Testis (tissue), 3 donors: ENCODE results near the gene ZNF425. TPM values are rescaled to one million over a fixed set of nuclear protein-coding genes. Genes with fewer than 3 reads are reported as not detected.

Source experiments
- DNase-seq: peaks from one replicate; pipeline ENCODE4 v3.0.0-alpha.2; 2019
- H3K27ac ChIP-seq, 2 donors: fragments of 200-600 bp; sonication (generic); one replicate each; pipeline ENCODE4 v1.5.1; 2019
- H3K27me3 ChIP-seq: fragments of 200-600 bp; sonication (generic); one replicate; pipeline ENCODE4 v1.5.1; 2019
- H3K36me3 ChIP-seq: fragments of 200-600 bp; sonication (generic); one replicate; pipeline ENCODE4 v1.5.1; 2017; ENCODE audit warnings: low read depth; ENCODE audit errors: missing control alignments
- H3K4me1 ChIP-seq: fragments of 200-600 bp; sonication (generic); one replicate; pipeline ENCODE4 v1.5.1; 2019
- H3K4me3 ChIP-seq, 2 donors: fragments of 200-600 bp; sonication (generic); one replicate each; pipeline ENCODE4 v1.5.1; 2017 to 2019
- H3K9me3 ChIP-seq: fragments of 200-600 bp; sonication (generic); one replicate; pipeline ENCODE4 v1.5.1; 2017
- CTCF ChIP-seq, 3 experiments: fragments of 450-650 bp in 2 of 3; fragments of 200-600 bp in 1 of 3; sonication (generic) in 1 of 3; IDR thresholded peaks; one replicate each; pipeline ENCODE4 v1.5.1; 2016 to 2019; ENCODE audit warnings: antibody characterized with exemption in 3 of 3, mild to moderate bottlenecking in 2 of 3, moderate library complexity in 1 of 3
- POLR2A ChIP-seq: fragments of 450-650 bp; IDR thresholded peaks from one replicate; pipeline ENCODE4 v1.6.1; 2017; ENCODE audit warnings: antibody characterized with exemption, mild to moderate bottlenecking, moderate library complexity
- WGBS, 2 donors: methylation state at CpG; one replicate each; pipeline ENCODE4 v1.1.5; 2018; 5-methylcytosine and 5-hydroxymethylcytosine counted together
- intact Hi-C: fragments of 100-400 bp; cut with DNase I; formaldehyde crosslinking; loops from one replicate; pipeline ENCODE4 v1.15.1; 2023; ENCODE audit warnings: low total_unique reads
- polyA plus RNA-seq: library from polyadenylated mRNA; stranded (reverse); fragments of 350-450 nt; fragmentation: Illumina TruSeq; extraction: RNeasy Lipid Tissue Mini Kit (QIAGEN cat#74804); gene quantifications from one replicate; pipeline ENCODE4 v1.2.3, GENCODE V29; 2014; ENCODE audit warnings: low read depth, low replicate concordance; ENCODE audit not compliant: insufficient read depth
- total RNA-seq, 2 donors: library from RNA; depleted of rRNA; stranded (reverse); fragments of >200 nt; gene quantifications; one replicate each; pipeline ENCODE4 v1.2.3, GENCODE V29; 2016

ZNF425 gene
- total and polyA plus RNA-seq, 3 donors from 2014 or later = 3.0 to 4.3 (median 3.4) TPM

DNA sequence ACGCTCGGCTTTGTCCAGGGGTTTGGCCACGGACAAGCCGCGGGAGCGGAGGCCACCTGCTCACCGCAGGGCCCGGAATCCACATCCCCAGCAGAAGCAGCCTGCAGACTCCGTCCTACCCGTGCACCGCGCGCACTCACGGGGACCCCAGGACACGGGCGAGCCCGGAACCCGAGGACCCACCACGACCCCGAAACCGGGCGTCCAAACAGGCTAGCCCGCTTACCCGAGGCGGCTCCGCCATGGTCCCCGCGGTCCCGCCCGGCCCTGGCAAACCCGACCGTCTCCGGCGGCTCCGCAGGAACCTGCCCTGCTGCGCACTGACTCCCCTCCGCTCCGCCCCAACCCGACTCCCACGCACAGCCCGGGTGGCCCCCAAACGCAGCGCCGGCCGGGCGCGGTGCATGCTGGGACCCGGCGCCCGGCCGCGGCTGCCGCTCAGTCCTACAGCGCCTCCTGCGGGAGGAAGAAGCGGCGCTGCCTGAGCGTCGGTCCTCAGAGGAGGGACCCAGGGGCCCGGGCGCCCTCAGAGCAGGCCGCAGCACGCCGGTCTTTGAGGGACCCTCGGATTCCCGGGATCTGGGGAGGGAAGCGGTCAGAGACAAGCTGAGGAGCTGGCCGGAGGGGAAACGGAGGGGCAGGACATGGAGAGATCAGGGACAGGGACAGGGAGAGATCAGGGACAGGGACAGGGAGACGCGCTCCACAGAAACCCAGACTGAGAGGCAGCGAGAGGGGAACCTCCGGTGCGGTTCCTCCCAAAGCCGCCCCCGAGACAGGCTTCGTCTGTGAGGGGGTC is 35.5 kb downstream of the ZNF425 start, which contains the start of gene ZNF786:
ZNF786 (minus strand) TSS at position 322 of the 799 bp plus-strand sequence; CDS start at position 244, 78 bp downstream.
- TF ChIP-seq POLR2A (peak; percentile 29), CTCF (IDR thresholded peaks at IDR 0.05) (peak; percentile 86 to 97 (median 95))
- Histone ChIP-seq H3K4me3 (peak within 1 kb of the TSS; percentile 82 to 99), H3K4me1 (peaks cover 4% of the 10 kb centered on the region), H3K36me3 (no peaks in the 10 kb centered on the region), H3K27me3 (no peaks in the 10 kb centered on the region), H3K9me3 (no peaks in the 10 kb centered on the region), H3K27ac (peak within 1 kb of the TSS; percentile 96 to 99)
- peak; percentile 86 for DNase-seq
- intact Hi-C loops = no loop called here
- 0% methylated on average over 28 to 69 of the region's 77 CpGs for WGBS, 2 donors

- no peaks in the 10 kb centered on the region for H3K9me3 ChIP-seq
- no peaks in the 10 kb centered on the region for H3K27me3 ChIP-seq
- H3K27ac ChIP-seq = no peak overlapping the region
- H3K4me3 ChIP-seq = no peak overlapping the region
- WGBS, 2 donors = 97 to 99% methylated on average over 6 of the region's 6 CpGs
- intact Hi-C loops = no loop called here
- no peak for TF ChIP-seq CTCF (IDR thresholded peaks at IDR 0.05)
- no peak for TF ChIP-seq POLR2A
- no peaks in the 10 kb centered on the region for H3K36me3 ChIP-seq
- no peak for DNase-seq
- peaks cover 4% of the 10 kb centered on the region for H3K4me1 ChIP-seq
These were observed 38.7 kb downstream of the ZNF425 start for GRCh38 chr7:149087376-149087775.

- no peaks in the 10 kb centered on the region for H3K36me3 ChIP-seq
- no peaks in the 10 kb centered on the region for H3K9me3 ChIP-seq
- intact Hi-C loops = no loop called here
- 87 to 96% methylated on average over 1 of the region's 1 CpG for WGBS, 2 donors
- no peak for TF ChIP-seq CTCF (IDR thresholded peaks at IDR 0.05)
- TF ChIP-seq POLR2A = no peak
- no peaks in the 10 kb centered on the region for H3K27me3 ChIP-seq
- H3K27ac ChIP-seq = no peak overlapping the region
- DNase-seq = no peak
- no peak overlapping the region for H3K4me3 ChIP-seq
- peaks cover 4% of the 10 kb centered on the region for H3K4me1 ChIP-seq
These were observed 40.3 kb downstream of the ZNF425 start for GRCh38 chr7:149085866-149086265.

- no peak for DNase-seq
- TF ChIP-seq POLR2A (no peak), CTCF (IDR thresholded peaks at IDR 0.05) (no peak)
- intact Hi-C loops = no loop called here
These were observed 41.7 kb downstream of the ZNF425 start for GRCh38 chr7:149084407-149084806.

More at GRCh38 chr7:149084407-149084806, 41.7 kb downstream of the ZNF425 start:
- WGBS, 2 donors = 98% methylated on average over 2 of the region's 2 CpGs
- H3K4me3 ChIP-seq = no peak overlapping the region
- H3K9me3 ChIP-seq = no peaks in the 10 kb centered on the region
- no peaks in the 10 kb centered on the region for H3K27me3 ChIP-seq
- no peak overlapping the region for H3K27ac ChIP-seq
- no peaks in the 10 kb centered on the region for H3K36me3 ChIP-seq
- H3K4me1 ChIP-seq = no peaks in the 10 kb centered on the region
